HepG2 (cell line): ENCODE measurements around the gene RPL27A. TPM values are rescaled to one million over a fixed set of nuclear protein-coding genes. Genes with fewer than 3 reads are reported as not detected.

Experiments
- AGO2 ChIP-seq: fragments of 200-400 bp; formaldehyde crosslinking; optimal IDR thresholded peaks from 2 replicates; pipeline ENCODE3; 2017; ENCODE audit warnings: mild to moderate bottlenecking, low read depth, low read length, moderate library complexity
- AKAP8 ChIP-seq: sonication (generic); formaldehyde crosslinking; IDR thresholded peaks from 2 replicates; pipeline ENCODE4 v1.5.1; 2020; ENCODE audit warnings: mild to moderate bottlenecking, missing genetic modification reagents
- BCL6 ChIP-seq: IDR thresholded peaks from 2 replicates; pipeline ENCODE4 v1.6.1; 2016; ENCODE audit warnings: missing genetic modification reagents, missing compliant biosample characterization
- CREB1 ChIP-seq, 2 experiments: fragments of 450-650 bp in 1 of 2; IDR thresholded peaks; 2 replicates each; pipeline ENCODE4 v1.6.1; 2016 to 2017; ENCODE audit warnings: control low read depth in 1 of 2, mild to moderate bottlenecking in 1 of 2, missing compliant biosample characterization in 1 of 2, missing genetic modification characterization in 1 of 2
- CREM ChIP-seq, 2 experiments: sonication (generic) in 1 of 2; formaldehyde crosslinking in 1 of 2; IDR thresholded peaks; 2 replicates each; pipeline versions ENCODE4 v1.4.0 to v1.6.1; 2016 to 2020; ENCODE audit warnings: antibody characterized with exemption in 1 of 2, mild to moderate bottlenecking in 1 of 2, missing genetic modification reagents in 1 of 2
- FOXJ3 ChIP-seq: sonication (generic); formaldehyde crosslinking; IDR thresholded peaks from 2 replicates; pipeline ENCODE4 v1.4.0; 2020; ENCODE audit warnings: missing genetic modification reagents, mild to moderate bottlenecking, borderline replicate concordance
- KAT2B ChIP-seq: fragments of 150-350 bp; IDR thresholded peaks from 2 replicates; pipeline ENCODE4 v1.6.1; 2014; ENCODE audit warnings: low read depth, low read length, borderline replicate concordance
- MATR3 ChIP-seq: sonication (generic); formaldehyde crosslinking; IDR thresholded peaks from 2 replicates; pipeline ENCODE4 v1.4.0; 2020; ENCODE audit warnings: missing genetic modification reagents
- NR1H2 ChIP-seq: sonication (generic); formaldehyde crosslinking; IDR thresholded peaks from 2 replicates; pipeline ENCODE4 v1.8.1; 2022; ENCODE audit warnings: low read depth, missing genetic modification reagents, borderline replicate concordance
- PHF21A ChIP-seq: sonication (generic); formaldehyde crosslinking; IDR thresholded peaks from 2 replicates; pipeline ENCODE4 v1.5.0; 2020; ENCODE audit warnings: mild to moderate bottlenecking, missing genetic modification reagents
- REXO4 ChIP-seq: sonication (generic); formaldehyde crosslinking; IDR thresholded peaks from 2 replicates; pipeline ENCODE4 v1.8.0; 2022; ENCODE audit warnings: missing genetic modification reagents, mild to moderate bottlenecking, borderline replicate concordance
- SMYD3 ChIP-seq: sonication (generic); formaldehyde crosslinking; IDR thresholded peaks from 2 replicates; pipeline ENCODE4 v1.8.1; 2023; ENCODE audit warnings: mild to moderate bottlenecking, missing genetic modification reagents
- SRY ChIP-seq: sonication (generic); formaldehyde crosslinking; IDR thresholded peaks from 2 replicates; pipeline ENCODE4 v1.8.0; 2022; ENCODE audit warnings: mild to moderate bottlenecking, missing genetic modification reagents
- U2AF2 ChIP-seq: fragments of 200-400 bp; formaldehyde crosslinking; IDR thresholded peaks from 2 replicates; pipeline ENCODE4 v1.6.1; 2017; ENCODE audit warnings: low read depth, mild to moderate bottlenecking, low read length
- ZC3H4 ChIP-seq: sonication (generic); formaldehyde crosslinking; IDR thresholded peaks from 2 replicates; pipeline ENCODE4 v1.4.0; 2020; ENCODE audit warnings: missing genetic modification reagents, borderline replicate concordance
- ZIK1 ChIP-seq: sonication (generic); formaldehyde crosslinking; IDR thresholded peaks from 2 replicates; pipeline ENCODE4 v1.5.0; 2020; ENCODE audit warnings: mild to moderate bottlenecking, low read depth, missing genetic modification reagents, borderline replicate concordance
- ZNF121 ChIP-seq: sonication (generic); formaldehyde crosslinking; IDR thresholded peaks from 2 replicates; pipeline ENCODE4 v1.5.0; 2020; ENCODE audit warnings: mild to moderate bottlenecking, missing genetic modification reagents
- ZNF180 ChIP-seq: sonication (generic); formaldehyde crosslinking; IDR thresholded peaks from 2 replicates; pipeline ENCODE4 v1.4.0; 2020; ENCODE audit warnings: low read depth, missing genetic modification reagents, borderline replicate concordance
- ZNF205 ChIP-seq: IDR thresholded peaks from 2 replicates; pipeline ENCODE4 v1.6.1; 2018; ENCODE audit warnings: missing biosample characterization, missing genetic modification reagents
- ZNF224 ChIP-seq: sonication (generic); formaldehyde crosslinking; IDR thresholded peaks from 2 replicates; pipeline ENCODE4 v1.5.0; 2020; ENCODE audit warnings: mild to moderate bottlenecking, missing genetic modification reagents
- ZNF256 ChIP-seq: sonication (generic); formaldehyde crosslinking; conservative IDR thresholded peaks from 2 replicates; pipeline ENCODE4 v1.4.0; 2020; ENCODE audit warnings: missing genetic modification reagents
- ZNF317 ChIP-seq: sonication (generic); formaldehyde crosslinking; IDR thresholded peaks from 2 replicates; pipeline ENCODE4 v1.5.0; 2020; ENCODE audit warnings: mild to moderate bottlenecking, missing genetic modification reagents
- ZNF329 ChIP-seq: sonication (generic); formaldehyde crosslinking; IDR thresholded peaks from 2 replicates; pipeline ENCODE4 v1.9.0; 2021; ENCODE audit warnings: low read depth, mild to moderate bottlenecking, missing genetic modification reagents
- ZNF343 ChIP-seq: sonication (generic); formaldehyde crosslinking; IDR thresholded peaks from 2 replicates; pipeline ENCODE4 v1.4.0; 2020; ENCODE audit warnings: mild to moderate bottlenecking, missing genetic modification reagents
- ZNF572 ChIP-seq: sonication (generic); formaldehyde crosslinking; IDR thresholded peaks from 2 replicates; pipeline ENCODE4 v1.5.1; 2020; ENCODE audit warnings: mild to moderate bottlenecking, missing genetic modification reagents
- ZNF672 ChIP-seq: sonication (generic); formaldehyde crosslinking; IDR thresholded peaks from 2 replicates; pipeline ENCODE4 v1.8.1; 2022; ENCODE audit warnings: missing genetic modification reagents
- ZSCAN21 ChIP-seq: sonication (generic); formaldehyde crosslinking; IDR thresholded peaks from 2 replicates; pipeline ENCODE4 v1.8.0; 2022; ENCODE audit warnings: mild to moderate bottlenecking, missing genetic modification reagents, moderate library complexity, borderline replicate concordance
- polyA plus RNA-seq, 8 experiments: library from polyadenylated mRNA; depleted of rRNA in 3 of 8; stranded (reverse) in 7 of 8; unstranded in 1 of 8; fragments of >200 nt; fragmentation: Illumina TruSeq in 4 of 8; extraction: Trizol in 4 of 8; gene quantifications; 2 replicates each; pipeline versions ENCODE4 v1.2.1 to v1.2.3, GENCODE V29; 2011 to 2016; ENCODE audit warnings: low read depth in 4 of 8, missing spikeins in 1 of 8, mixed read lengths in 1 of 8; ENCODE audit not compliant: insufficient read depth in 1 of 8
- total RNA-seq, 5 experiments: library from RNA; depleted of rRNA; stranded (reverse); fragments of >200 nt; fragmentation: Illumina TruSeq; extraction: Trizol; gene quantifications; 2 replicates each; pipeline ENCODE4 v1.2.3, GENCODE V29; 2016; ENCODE audit warnings: low read depth in 1 of 5
- TF ChIP-seq, protein P1 (sequence below): sonication (generic); formaldehyde crosslinking; IDR thresholded peaks from 2 replicates; pipeline ENCODE4 v1.4.0; 2020; ENCODE audit warnings: missing genetic modification reagents
- TF ChIP-seq, protein P2 (sequence below): sonication (generic); formaldehyde crosslinking; IDR thresholded peaks from 2 replicates; pipeline ENCODE4 v1.5.1; 2020; ENCODE audit warnings: mild to moderate bottlenecking, missing genetic modification reagents, borderline replicate concordance
- TF ChIP-seq, protein P3 (sequence below): sonication (generic); formaldehyde crosslinking; IDR thresholded peaks from 2 replicates; pipeline ENCODE4 v1.8.0; 2022; ENCODE audit warnings: mild to moderate bottlenecking, missing genetic modification reagents, moderate library complexity

Gene RPL27A
- total and polyA plus RNA-seq, 2 of the 13 experiments (the other 11 are each of a cell fraction or from before 2014, with no cell fraction given): 1,531 to 2,153 TPM

DNA sequence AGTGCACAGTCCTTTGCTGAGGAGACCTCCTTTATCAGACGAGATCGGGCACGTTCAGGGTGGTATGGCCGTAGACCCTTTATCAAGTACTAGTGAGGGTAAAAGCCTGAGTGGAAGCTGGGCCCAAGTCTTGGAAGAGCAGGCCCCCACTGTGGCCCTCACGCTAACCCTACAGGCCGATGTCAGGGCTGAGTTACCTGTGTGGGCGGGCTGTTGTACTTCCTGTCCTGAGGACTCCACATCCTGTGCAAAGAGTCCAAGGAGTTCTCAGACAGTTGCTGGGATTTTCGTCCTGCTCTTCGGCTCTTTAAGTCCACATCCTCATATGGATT, 34.9 kb downstream of the RPL27A start (continued):
- TF ChIP-seq ZNF672 (CRISPR knock-in tag) (no peak), BCL6 (0 out of 2 replicates have a peak, but pooled peaks have one; percentile 0), ZNF121 (CRISPR knock-in tag) (no peak), ZNF317 (no peak), ZC3H4 (no peak), AGO2 (no peak), U2AF2 (no peak), AKAP8 (no peak), KAT2B (no peak), NR1H2 (no peak), ZNF329 (CRISPR knock-in tag) (no peak), ZIK1 (CRISPR knock-in tag) (no peak), ZNF205 (no peak), ZSCAN21 (CRISPR knock-in tag) (0 out of 2 replicates have a peak, but pooled peaks have one; percentile 40), ZNF224 (CRISPR knock-in tag) (no peak), ZNF180 (CRISPR knock-in tag) (no peak), CREM (IDR thresholded peaks at IDR 0.05) (no peak), CREM (CRISPR knock-in tag; IDR thresholded peaks at IDR 0.05) (no peak), ZNF343 (CRISPR knock-in tag) (no peak), PHF21A (CRISPR knock-in tag) (peak; percentile 13; the same call in 1 of the 2 replicates), CREB1 (IDR thresholded peaks at IDR 0.05) (no peak), CREB1 (CRISPR knock-in tag; IDR thresholded peaks at IDR 0.05) (no peak), REXO4 (CRISPR knock-in tag) (no peak), ZNF256 (CRISPR knock-in tag) (no peak), SRY (no peak), FOXJ3 (CRISPR knock-in tag) (no peak), ZNF572 (no peak), MATR3 (CRISPR knock-in tag) (no peak), SMYD3 (CRISPR knock-in tag) (no peak)
- TF ChIP-seq, protein P1, sequence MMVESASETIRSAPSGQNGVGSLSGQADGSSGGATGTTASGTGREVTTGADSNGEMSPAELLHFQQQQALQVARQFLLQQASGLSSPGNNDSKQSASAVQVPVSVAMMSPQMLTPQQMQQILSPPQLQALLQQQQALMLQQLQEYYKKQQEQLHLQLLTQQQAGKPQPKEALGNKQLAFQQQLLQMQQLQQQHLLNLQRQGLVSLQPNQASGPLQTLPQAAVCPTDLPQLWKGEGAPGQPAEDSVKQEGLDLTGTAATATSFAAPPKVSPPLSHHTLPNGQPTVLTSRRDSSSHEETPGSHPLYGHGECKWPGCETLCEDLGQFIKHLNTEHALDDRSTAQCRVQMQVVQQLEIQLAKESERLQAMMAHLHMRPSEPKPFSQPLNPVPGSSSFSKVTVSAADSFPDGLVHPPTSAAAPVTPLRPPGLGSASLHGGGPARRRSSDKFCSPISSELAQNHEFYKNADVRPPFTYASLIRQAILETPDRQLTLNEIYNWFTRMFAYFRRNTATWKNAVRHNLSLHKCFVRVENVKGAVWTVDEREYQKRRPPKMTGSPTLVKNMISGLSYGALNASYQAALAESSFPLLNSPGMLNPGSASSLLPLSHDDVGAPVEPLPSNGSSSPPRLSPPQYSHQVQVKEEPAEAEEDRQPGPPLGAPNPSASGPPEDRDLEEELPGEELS (CRISPR knock-in tag): no peak
- TF ChIP-seq, protein P2, sequence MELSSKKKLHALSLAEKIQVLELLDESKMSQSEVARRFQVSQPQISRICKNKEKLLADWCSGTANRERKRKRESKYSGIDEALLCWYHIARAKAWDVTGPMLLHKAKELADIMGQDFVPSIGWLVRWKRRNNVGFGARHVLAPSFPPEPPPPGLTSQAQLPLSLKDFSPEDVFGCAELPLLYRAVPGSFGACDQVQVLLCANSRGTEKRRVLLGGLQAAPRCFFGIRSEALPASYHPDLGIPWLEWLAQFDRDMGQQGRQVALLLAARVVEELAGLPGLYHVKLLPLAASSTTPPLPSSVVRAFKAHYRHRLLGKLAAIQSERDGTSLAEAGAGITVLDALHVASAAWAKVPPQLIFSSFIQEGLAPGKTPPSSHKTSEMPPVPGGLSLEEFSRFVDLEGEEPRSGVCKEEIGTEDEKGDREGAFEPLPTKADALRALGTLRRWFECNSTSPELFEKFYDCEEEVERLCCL (CRISPR knock-in tag): no peak
- TF ChIP-seq, protein P3, sequence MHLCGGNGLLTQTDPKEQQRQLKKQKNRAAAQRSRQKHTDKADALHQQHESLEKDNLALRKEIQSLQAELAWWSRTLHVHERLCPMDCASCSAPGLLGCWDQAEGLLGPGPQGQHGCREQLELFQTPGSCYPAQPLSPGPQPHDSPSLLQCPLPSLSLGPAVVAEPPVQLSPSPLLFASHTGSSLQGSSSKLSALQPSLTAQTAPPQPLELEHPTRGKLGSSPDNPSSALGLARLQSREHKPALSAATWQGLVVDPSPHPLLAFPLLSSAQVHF (CRISPR knock-in tag): no peak
